HG03064 (cell line): ENCODE data around the gene BRI3.

Experiments used
- ATAC-seq: cut with Tn5 transposase; IDR thresholded peaks from one replicate; pipeline ENCODE4 v1.9.1; 2021; ENCODE audit warnings: low read depth; ENCODE audit not compliant: unreplicated experiment

BRI3 gene

GRCh38 chr7:98251601-98252424 lies 29.7 kb upstream of the BRI3 start, which contains the start of gene TECPR1:
TECPR1 (minus strand) TSS chr7:98252232; CDS start chr7:98246146, 6,086 bp downstream.
- peak; percentile 98 for ATAC-seq

DNA sequence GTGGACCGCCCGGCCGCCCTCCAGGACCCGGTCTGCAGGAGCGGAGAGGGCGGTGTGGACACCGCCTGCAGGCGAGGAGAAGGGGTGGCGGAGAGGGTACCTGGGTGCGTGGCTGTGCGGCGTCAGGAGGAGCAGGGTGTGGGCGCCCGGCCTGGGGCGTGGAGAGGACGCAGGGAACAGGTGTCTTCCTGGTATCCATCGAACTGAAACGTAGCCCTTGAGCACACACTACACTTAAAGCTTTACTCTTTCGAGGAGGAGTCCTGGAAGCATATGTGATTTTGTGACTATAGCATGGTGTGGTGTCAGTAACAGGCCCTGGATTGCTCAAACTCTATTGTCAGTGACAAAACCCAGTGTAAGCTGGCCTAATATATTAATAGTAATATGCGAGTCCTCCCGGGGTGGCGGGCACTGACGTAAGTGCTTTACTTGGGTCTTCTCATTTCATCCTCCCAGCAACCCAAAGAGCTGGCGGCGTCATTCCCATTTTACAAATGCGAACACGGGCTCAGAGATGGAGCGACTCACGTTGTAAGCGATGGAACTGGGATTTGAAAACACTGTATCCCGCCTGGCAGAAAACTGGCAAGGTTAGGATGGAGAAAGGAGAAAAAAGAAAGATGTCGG lies 28.9 kb upstream of the BRI3 start:
- ATAC-seq: peak; percentile 25

GRCh38 chr7:98254516-98254915 lies 27.0 kb upstream of the BRI3 start:
- ATAC-seq: no peak

DNA sequence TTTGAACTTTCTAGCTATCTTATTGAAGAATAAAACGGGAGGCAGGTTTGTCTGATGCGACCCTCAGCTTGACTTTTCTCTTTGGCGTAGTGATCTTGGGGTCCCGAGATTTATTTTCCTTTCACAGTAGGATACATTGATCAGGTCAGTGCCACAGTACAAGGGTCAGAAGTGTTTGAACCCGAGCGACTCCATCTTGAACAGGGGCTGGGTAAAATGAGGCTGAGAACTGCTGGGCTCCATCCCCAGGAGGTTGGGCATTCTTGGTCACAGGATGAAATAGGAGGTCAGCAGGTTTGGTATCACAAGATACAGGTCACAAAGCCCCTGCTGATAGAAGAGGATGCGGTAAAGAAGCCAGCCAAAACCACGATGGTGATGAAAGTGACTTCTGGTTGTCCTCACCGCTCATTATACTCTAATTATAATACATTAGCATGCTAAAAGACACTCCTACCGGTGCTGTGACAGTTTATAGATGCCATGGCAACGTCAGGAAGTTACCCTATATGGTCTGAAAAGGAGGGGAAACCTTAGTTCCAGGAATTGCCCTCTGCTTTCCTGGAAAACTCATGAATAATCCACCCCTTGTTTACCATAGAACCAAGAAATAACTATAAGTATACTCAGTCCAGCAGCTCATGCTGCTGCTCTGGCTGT lies 26.4 kb upstream of the BRI3 start:
- ATAC-seq: no peak

GRCh38 chr7:98256431-98256830 lies 25.1 kb upstream of the BRI3 start:
- no peak for ATAC-seq

DNA sequence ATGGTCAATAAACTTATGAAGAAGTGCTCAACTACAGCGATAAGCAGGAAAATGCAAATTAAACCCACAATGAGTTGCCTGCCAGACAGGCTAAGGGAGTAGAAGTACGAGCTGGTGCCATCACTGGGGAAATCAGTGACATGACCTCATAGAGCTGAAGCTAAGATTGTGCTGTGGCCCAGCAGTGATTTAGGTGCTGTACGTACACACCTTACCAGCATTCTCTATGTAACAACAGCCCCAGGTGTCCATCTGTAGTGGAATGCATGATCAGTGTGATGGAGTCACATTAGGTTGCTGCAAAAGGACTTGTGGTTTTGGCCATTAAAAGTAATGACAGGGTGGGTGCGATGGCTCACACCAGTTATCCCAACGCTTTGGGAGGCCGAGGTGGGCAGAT lies 23.8 kb upstream of the BRI3 start:
- ATAC-seq: no peak

GRCh38 chr7:98265841-98266271 lies 15.6 kb upstream of the BRI3 start:
- no peak for ATAC-seq

DNA sequence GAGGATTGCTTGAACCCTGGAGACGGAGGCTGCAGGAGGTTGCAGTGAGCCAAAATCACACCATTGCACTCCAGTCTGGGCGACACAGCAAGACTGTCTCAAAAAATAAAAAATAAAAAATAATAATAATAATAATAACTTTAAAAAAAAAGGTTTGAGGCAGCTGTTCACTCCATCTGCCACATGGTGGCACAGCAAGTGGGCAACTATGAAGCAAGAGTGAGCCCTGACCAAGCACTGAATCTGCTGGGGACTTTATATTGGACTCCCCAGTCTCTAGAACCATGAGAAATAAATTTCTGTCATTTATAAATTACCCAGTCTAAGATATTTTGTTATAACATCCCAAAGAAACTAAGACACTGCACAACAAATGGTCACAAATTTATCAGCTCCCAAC lies 14.6 kb upstream of the BRI3 start:
- no peak for ATAC-seq

DNA sequence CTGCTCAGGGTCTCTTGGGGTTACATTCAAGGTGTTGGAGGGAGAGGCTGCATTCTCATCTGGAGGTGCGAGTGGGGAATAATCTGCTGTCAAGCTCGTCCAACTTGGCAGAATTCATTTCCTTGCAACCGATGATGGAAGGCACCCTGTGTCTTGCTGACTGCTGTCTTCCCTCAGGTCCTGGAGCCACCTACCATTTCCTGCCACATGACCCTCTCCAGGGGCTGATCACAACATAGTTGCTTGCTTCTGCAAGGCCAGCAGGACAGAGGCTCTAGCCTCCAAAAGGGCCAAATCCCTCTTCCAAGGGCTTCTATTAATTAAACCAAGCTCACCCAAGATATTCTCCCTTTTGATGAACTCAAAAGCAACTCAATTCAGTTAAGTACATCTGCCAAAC lies 14.2 kb upstream of the BRI3 start:
- no peak for ATAC-seq

DNA sequence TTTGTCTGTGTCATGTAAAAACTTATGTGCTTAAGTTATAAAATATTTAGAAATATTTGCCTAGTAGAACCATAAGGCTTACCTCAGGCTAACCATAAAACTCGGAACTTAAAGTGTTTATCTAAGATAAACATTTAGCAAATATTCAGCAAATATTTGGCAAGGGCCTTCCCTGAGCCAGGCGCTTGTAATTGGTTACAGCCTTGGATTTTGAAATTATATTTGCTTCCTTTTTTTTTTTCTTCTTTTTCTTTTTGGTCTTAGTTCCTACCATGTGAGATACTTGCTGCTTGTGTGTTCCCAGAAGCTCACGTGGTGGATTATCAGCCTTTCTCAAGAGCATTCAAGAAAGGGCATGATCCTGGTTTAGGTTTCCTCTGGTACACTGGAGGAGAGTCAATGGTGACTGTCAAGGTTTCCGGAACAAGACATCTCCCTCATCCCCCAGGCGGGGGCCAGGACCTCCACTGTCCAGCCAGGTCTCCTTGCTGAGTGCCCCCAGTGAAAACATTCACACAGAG lies 5.2 kb upstream of the BRI3 start:
- no peak for ATAC-seq

DNA sequence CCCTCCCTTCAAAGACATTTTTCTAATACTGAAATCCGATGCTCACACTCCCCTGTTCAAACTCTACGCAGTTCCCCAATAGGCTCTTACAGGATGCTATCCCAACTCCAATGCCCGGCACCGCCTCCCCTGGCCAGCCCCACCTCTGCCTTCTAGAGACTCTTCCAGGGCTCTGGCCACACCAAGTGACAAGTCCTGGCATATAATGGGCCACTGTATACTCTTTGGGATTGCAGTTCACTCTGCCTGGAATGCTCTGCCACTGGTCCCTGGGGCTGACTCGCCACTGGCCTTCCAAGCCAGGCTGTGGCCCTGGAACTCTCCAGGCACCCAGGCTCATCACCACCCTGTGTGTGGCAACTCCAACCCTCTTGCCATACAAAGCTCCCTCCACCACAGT lies 3.1 kb upstream of the BRI3 start:
- no peak for ATAC-seq

- no peak for ATAC-seq
Observed at GRCh38 chr7:98278936-98279335, 2.5 kb upstream of the BRI3 start.

DNA sequence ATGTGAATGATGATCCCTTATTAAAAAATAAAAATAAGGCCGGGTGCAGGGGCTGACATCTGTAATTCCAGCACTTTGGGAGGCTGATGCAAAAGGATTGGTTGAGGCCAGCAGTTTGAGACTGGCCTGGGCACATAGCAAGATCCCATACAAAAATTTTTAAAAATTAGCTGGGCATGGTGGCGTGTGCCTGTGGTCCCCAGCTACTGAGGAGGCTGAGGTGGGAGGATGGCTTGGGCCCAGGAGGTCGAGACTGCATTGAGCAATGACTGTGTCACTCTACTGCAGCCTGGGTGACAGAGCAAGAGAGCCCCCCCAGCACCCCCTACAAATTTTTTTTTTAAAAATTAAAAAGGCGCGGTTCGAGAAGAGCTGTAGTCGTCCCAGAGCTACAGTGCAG lies 1.2 kb upstream of the BRI3 start:
- ATAC-seq: no peak

DNA sequence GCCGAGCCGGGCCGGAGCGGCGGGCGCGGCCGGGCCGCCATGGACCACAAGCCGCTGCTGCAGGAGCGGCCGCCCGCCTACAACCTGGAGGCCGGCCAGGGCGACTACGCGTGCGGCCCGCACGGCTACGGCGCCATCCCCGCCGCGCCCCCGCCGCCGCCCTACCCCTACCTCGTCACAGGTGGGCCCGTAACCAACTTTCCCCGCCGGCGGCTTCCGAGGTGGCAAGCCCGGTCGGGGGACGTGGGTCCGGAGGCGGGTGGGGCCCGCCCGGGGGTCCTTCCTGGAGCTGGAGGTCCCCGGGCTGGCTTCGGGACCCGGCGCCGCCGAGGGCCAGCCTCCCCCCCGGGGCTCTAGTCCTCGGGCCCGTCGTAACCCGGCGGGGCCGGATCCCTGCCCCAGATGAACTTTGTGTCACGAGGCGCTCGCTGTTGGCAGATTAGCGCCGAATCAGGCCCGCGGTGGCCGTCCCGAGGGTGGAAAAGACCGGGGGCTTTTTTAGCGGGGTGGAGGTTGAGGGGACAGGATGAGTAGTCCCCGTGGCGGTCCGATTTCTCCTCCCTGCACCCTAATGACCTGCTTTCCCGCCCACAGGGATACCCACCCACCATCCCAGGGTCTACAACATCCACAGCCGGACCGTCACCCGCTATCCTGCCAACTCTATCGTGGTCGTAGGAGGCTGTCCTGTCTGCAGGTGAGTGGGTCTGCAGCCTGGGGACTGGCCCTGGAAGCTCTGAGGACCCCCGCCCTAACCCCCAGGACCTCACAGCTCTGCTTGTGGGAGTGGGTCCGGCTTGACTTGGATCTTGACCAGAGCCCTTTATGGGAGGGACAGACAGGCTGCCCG lies 496 bp downstream of the BRI3 start:
- peak; percentile 20 for ATAC-seq

DNA sequence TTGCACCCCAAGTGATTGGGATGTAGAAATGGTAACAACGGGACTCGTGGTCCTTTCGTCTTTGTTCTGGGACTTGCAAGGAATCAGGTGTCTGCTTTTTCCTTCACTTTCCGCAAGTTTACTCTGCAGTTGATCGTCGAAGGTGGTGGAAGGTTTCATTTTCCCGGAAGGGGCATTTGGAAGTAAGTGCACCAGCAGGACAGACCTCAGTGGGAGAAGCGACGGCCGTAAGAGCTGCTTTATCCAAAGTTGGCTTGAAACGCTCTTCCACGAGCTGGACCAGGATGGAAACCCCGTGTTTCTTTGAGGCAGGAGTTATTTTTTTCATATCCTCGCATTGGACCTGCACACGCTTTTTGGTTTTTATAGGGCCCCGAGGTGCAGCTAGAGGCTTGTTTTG lies 1.2 kb downstream of the BRI3 start:
- no peak for ATAC-seq

DNA sequence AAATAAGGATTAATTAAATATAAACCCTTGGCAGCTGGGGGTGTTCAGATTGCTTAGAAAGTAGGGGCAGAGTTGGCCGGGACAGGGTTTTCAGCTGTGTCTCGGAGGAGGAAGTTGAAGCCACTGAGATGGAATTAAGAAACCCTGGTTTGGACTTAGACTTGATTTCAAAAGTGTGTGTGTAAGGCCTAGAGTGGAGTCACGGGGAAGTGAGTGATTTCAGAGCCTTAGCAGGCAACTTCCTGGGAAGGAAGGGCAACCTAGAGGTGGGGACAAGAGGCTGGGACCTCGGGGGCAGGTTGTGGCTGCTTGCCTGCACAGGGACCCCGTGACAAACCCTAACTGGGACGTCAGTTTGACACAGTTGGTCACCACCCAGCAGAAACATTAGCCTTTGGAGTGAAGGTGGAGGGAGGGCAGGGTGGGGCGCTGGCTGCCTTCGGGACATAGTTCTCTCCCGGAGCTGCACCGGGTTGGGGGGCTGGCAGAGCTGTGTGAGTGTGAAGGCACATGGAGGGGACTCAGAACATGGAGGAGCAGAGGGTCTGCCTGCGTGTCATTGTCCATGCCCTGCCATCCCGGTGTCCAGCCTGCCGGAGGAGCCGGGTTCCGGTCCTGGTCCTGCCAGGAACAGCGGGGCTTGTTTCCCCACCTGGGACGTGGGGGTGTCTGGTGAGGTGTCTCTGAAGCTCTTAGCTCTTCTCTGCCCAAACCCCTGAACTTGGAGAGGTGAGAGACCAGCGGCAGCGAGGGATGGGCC lies 1.8 kb downstream of the BRI3 start:
- no peak for ATAC-seq

DNA sequence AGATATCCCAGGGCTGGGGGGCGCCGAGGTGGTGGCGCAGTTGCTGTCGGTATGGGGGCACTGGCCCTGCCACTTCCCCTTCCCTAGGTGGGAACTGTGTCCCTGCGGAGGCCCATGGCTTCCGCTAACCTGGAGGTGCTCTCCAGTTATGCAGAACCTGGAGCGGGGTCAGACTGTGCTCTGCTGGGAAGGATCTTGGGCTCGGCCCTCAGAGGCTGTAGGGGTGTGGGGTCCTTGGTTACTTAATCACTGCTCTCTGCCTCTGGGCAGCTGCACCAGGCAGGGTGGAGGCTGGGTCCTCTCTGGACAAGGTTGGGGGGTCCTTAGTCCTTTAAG lies 2.4 kb downstream of the BRI3 start:
- ATAC-seq: no peak

DNA sequence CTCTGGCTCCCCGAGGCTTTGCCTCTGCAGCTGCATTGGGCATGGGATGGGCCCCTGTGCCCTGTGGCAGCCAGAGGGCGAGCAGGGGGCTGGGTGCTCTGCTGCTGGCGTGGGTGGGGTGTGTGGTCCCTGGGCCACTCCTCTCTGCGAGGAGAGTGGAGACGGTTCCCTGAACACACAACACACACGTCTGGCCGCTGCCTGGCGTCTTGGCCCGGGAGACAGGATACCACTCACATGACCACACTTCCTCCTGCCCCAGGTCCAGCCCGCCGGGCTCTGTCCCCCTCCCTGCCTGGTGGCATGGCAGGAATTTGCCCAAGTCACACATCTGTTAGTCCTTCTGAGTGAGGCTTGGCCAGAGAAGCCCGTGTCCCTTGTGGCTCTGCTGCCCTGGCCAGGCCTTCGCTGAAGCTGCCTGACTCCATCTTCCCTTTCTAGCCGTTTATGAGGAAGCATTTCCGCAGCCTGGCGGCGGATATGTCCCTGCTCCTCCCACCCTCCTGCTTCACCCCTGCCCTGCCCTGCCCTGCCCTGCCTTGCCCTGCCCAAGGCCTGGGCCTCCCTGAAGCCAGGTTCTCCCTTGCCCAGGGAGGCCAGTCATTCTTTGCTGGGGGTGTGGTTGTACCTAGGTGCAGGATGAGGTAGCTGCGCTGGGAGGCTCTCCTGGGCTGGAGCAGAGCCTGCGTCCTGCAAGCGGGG lies 3.0 kb downstream of the BRI3 start:
- ATAC-seq: no peak
